GM19452 (cell line): ENCODE data around the gene MAGEB6.
"Not testable (repeated sequence)": the region's sequence is repeated elsewhere in the genome, so short reads cannot be mapped to it uniquely, and the experiment has no call there.

Source experiments
- ATAC-seq: cut with Tn5 transposase; IDR thresholded peaks from one replicate; pipeline ENCODE4 v1.9.1; 2021; ENCODE audit not compliant: unreplicated experiment

MAGEB6 gene

GRCh38 chrX:26192204-26192603 lies at the start of gene MAGEB6:
Gene MAGEB6, plus strand, starts transcription at chrX:26192440. Its CDS starts 1,407 bp downstream, at chrX:26193847.
- ATAC-seq, result no peak

DNA sequence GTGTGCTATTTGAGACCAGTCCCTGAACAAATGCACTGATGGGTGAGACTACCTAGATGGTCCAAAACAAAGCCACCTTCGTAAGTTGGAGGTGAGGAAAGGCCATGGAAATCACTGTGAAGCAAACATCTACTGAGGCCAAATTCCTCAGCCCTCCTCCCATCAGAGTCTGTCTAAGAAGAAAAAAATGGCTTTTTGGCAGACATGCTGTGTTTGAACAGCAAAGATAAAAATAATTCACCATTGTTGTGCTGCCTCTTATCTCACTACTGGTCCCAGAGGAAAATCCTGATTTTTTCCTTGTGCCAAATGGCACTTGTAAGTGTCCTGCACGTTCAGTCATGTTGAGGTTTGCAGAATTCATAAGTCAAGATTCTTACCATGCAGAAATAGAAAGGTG lies 46.2 kb upstream of the MAGEB6 start:
- no peak for ATAC-seq

DNA sequence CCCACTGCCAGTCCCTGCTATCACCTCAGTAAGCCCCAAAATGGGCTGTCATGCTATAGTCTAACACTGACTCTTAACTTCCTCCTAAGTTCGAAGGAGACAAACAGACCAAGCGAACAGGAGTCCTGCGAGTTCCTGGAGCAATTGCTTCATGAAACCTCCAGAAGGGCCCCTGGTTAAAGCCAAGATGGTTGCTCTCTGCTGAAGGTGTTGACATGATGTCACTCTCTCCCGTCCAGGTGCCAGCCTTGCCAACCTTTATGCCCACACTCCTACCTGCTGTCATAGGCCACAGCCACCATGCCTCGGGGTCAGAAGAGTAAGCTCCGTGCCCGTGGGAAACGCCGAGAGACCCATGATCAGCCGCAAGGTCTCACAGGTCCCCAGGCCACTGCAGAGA lies 31.9 kb upstream of the MAGEB6 start, which contains the start of gene MAGEB6B:
TSS of gene MAGEB6B (plus strand) at position 301 of the 400 bp plus-strand sequence. CDS start at position 301, 0 bp downstream.
- ATAC-seq, result no peak

GRCh38 chrX:26203561-26203960 lies 11.3 kb downstream of the MAGEB6 start:
- ATAC-seq, result no peak

GRCh38 chrX:26204717-26205116 lies 12.5 kb downstream of the MAGEB6 start:
- ATAC-seq, result not testable (repeated sequence)

DNA sequence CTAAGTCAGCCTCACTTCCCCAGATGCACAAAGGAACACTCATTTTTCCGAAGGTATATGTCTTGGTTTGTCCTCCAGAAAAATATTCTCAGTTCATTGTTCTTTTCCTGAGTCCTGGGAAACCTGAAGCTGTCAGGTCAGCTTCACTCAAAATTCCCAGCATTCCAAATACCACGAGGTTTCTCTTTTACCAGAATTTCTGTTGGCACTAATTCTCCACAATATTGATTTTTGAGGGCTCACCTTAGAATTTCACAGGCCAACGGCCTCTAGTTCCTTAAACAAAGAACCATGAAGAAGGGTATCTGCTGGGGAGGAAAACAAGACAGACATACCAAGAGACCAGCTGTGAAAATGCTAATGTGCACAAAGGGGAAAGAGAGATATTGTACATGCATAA lies 15.8 kb downstream of the MAGEB6 start:
- ATAC-seq, result no peak

DNA sequence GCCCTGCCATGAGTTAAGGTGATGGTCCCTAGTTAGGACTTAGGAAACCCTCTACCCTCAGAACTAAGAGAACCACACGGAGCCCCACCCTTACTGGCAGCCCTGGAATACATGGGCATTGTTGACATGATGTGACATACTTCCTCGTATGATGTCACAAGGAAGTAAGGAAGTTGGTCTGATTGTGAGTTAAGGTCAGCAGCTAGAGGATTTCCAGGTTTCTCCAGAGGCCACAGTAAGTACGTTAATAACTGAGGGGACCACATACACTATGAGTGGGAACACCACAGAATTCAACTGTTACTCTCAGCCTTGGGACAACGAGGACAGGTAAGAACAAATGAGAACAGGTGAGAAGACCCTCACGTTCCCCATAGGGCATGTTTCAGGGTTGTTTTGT lies 23.6 kb downstream of the MAGEB6 start, which contains the start of gene MAGEB5:
TSS of gene MAGEB5 (plus strand) at position 301 of the 400 bp plus-strand sequence. CDS start 1,133 bp downstream, outside the sequence.
- ATAC-seq, result no peak

DNA sequence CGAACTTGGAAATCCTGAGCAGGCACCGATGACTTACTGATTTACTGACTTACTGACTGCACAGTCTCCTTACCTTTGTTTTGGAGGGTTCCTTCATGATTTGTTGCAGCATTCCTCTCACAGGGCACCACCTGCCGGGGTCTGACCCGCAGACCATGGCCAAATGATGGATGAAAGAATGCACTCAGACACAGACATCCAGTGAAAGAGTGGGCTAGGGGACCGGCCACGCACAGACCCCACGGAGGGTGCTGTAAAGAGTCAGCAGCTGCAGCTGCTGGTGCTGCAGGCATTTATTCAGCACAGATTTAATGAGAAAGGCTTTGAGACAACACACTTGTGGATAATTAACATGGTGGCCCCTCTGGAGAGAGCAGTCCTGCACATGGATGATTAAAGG lies 27.1 kb downstream of the MAGEB6 start:
- no peak for ATAC-seq

- no peak for ATAC-seq
These were observed 41.9 kb downstream of the MAGEB6 start for GRCh38 chrX:26234177-26234576.
